Measurements from ENCODE around the gene CACNA1S. TPM values are rescaled to one million over a fixed set of nuclear protein-coding genes. Genes with fewer than 3 reads are reported as not detected.

CACNA1S gene
- total and polyA plus RNA-seq, 2 of the 13 experiments (the other 11 are each of a cell fraction or from before 2014, with no cell fraction given): not detected

DNA sequence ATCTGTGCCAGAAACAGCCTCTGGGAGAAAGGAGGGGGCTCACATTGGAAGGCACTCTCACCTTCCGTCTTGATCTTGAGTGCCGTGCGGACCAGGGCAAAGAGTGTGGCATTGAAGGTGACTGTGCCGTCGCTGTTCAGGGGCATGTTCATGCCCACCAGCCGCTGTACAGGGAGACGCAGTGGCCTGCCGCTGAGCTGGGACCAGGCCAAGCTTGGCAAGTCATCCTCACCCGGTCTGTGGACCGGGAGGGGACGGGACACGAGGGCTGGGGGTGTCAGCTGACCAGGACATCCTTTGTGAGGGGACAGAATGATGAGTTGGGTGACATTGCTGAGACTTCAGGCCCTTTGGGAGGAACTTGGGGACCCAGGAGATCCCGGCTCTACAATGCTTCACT is 63.7 kb downstream of the CACNA1S start:
- WGBS (ENCODE audit: low lambda C conversion rate): 58% methylated on average over 9 of the region's 13 CpGs
- Histone ChIP-seq H3K4me1 (ENCODE audit: insufficient read depth, low read length) (no peaks in the 10 kb centered on the region), H3K27me3 (ENCODE audit: control insufficient read depth in 1 of 2, insufficient read depth in 2 of 2, low read length in 2 of 2) (peaks cover 6 to 25% of the 10 kb centered on the region in 2 experiments; a peak in 4 of 5 replicates), H2AFZ (ENCODE audit: low read length) (no peak overlapping the region), H3K36me3 (replicated peaks in 1 of 2; ENCODE audit: control insufficient read depth in 1 of 2, insufficient read depth in 2 of 2, low read length in 2 of 2) (no peaks in the 10 kb centered on the region), H3K4me3 (replicated peaks in 1 of 3; ENCODE audit: insufficient read depth in 1 of 3, low read depth in 2 of 3, low read length in 3 of 3) (no peak overlapping the region), H3K4me2 (ENCODE audit: low read depth, low read length) (no peak overlapping the region), H4K20me1 (ENCODE audit: insufficient read depth, low read length) (no peaks in the 10 kb centered on the region), H3K27ac (ENCODE audit: extremely low read length, insufficient read depth, low read length) (no peak overlapping the region), H3K79me2 (ENCODE audit: insufficient read depth, low read length) (no peaks in the 10 kb centered on the region), H3K9me3 (ENCODE audit: low read length) (no peaks in the 10 kb centered on the region), H3K9ac (ENCODE audit: insufficient read depth, low read depth, low read length) (no peak overlapping the region)
- CTCF ChIA-PET (ENCODE audit: low intra/inter-chr PET ratio, low total read pairs): no interaction called here
- DNase-seq (ENCODE audit: low spot score): no peak
- FAIRE-seq: no peak
- intact Hi-C loops (cut with micrococcal nuclease; ENCODE audit: unreplicated experiment) (no loop called here), in situ Hi-C loops (cut with HindIII; ENCODE audit: extremely low pct_ligation_motif_present, low pct_unique_long_range_greater_than_20kb) (no loop called here)
- POLR2A ChIA-PET: no interaction called here
- no peak for ATAC-seq
- no TSS peak for BruUV-seq (replicated peaks)
- TF ChIP-seq ZNF121 (CRISPR knock-in tag; IDR thresholded peaks at IDR 0.05): no peak
- no peak for TF ChIP-seq ZNF446 (CRISPR knock-in tag; IDR thresholded peaks at IDR 0.05)
- TF ChIP-seq GLI4 (CRISPR knock-in tag; IDR thresholded peaks at IDR 0.05; ENCODE audit: borderline replicate concordance): no peak
- no peak for TF ChIP-seq CEBPG (CRISPR knock-in tag; IDR thresholded peaks at IDR 0.05)
- TF ChIP-seq, protein P1, sequence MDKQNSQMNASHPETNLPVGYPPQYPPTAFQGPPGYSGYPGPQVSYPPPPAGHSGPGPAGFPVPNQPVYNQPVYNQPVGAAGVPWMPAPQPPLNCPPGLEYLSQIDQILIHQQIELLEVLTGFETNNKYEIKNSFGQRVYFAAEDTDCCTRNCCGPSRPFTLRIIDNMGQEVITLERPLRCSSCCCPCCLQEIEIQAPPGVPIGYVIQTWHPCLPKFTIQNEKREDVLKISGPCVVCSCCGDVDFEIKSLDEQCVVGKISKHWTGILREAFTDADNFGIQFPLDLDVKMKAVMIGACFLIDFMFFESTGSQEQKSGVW (CRISPR knock-in tag; IDR thresholded peaks at IDR 0.05; ENCODE audit: borderline replicate concordance): no peak
- TF ChIP-seq ARNT2 (CRISPR knock-in tag; IDR thresholded peaks at IDR 0.05; ENCODE audit: low read depth): no peak
- TF ChIP-seq TEAD3 (CRISPR knock-in tag; optimal IDR thresholded peaks at IDR 0.05; ENCODE audit: borderline replicate concordance): no peak
- TF ChIP-seq, protein P2, sequence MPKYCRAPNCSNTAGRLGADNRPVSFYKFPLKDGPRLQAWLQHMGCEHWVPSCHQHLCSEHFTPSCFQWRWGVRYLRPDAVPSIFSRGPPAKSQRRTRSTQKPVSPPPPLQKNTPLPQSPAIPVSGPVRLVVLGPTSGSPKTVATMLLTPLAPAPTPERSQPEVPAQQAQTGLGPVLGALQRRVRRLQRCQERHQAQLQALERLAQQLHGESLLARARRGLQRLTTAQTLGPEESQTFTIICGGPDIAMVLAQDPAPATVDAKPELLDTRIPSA (CRISPR knock-in tag; IDR thresholded peaks at IDR 0.05; ENCODE audit: borderline replicate concordance): no peak
- TF ChIP-seq RELA (CRISPR knock-in tag; IDR thresholded peaks at IDR 0.05): no peak
- TF ChIP-seq, protein P3, sequence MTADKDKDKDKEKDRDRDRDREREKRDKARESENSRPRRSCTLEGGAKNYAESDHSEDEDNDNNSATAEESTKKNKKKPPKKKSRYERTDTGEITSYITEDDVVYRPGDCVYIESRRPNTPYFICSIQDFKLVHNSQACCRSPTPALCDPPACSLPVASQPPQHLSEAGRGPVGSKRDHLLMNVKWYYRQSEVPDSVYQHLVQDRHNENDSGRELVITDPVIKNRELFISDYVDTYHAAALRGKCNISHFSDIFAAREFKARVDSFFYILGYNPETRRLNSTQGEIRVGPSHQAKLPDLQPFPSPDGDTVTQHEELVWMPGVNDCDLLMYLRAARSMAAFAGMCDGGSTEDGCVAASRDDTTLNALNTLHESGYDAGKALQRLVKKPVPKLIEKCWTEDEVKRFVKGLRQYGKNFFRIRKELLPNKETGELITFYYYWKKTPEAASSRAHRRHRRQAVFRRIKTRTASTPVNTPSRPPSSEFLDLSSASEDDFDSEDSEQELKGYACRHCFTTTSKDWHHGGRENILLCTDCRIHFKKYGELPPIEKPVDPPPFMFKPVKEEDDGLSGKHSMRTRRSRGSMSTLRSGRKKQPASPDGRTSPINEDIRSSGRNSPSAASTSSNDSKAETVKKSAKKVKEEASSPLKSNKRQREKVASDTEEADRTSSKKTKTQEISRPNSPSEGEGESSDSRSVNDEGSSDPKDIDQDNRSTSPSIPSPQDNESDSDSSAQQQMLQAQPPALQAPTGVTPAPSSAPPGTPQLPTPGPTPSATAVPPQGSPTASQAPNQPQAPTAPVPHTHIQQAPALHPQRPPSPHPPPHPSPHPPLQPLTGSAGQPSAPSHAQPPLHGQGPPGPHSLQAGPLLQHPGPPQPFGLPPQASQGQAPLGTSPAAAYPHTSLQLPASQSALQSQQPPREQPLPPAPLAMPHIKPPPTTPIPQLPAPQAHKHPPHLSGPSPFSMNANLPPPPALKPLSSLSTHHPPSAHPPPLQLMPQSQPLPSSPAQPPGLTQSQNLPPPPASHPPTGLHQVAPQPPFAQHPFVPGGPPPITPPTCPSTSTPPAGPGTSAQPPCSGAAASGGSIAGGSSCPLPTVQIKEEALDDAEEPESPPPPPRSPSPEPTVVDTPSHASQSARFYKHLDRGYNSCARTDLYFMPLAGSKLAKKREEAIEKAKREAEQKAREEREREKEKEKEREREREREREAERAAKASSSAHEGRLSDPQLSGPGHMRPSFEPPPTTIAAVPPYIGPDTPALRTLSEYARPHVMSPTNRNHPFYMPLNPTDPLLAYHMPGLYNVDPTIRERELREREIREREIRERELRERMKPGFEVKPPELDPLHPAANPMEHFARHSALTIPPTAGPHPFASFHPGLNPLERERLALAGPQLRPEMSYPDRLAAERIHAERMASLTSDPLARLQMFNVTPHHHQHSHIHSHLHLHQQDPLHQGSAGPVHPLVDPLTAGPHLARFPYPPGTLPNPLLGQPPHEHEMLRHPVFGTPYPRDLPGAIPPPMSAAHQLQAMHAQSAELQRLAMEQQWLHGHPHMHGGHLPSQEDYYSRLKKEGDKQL (CRISPR knock-in tag; IDR thresholded peaks at IDR 0.05; ENCODE audit: low read depth): no peak
- TF ChIP-seq ZNF839 (CRISPR knock-in tag; IDR thresholded peaks at IDR 0.05; ENCODE audit: borderline replicate concordance): no peak
- no peak for TF ChIP-seq CCDC6 (CRISPR knock-in tag; IDR thresholded peaks at IDR 0.05)
